Activated naive CD8-positive, alpha-beta T cell treated with anti-CD3 and anti-CD28 coated beads, Interleukin-2, amount 10 ng/mL, durations not matched to agents 7 days and 5 days (primary cell): Measurements from ENCODE around the gene NFATC3. TPM values are rescaled to one million over a fixed set of nuclear protein-coding genes. Genes with fewer than 3 reads are reported as not detected.

Experiments used
- ATAC-seq: fragments of 150-1000 bp; cut with Tn5 transposase; one replicate; pipeline ENCODE4 v1.10.0; 2021; ENCODE audit warnings: low read depth, moderate library complexity
- POLR2A ChIA-PET: fragments of 350-600 bp; sonication (Branson Sonifier 250); formaldehyde crosslinking; loops from one replicate; lab custom pipeline; 2021; ENCODE audit warnings: antibody characterized with exemption; lab: Charles Lee
- DNase-seq: peaks from one replicate; pipeline ENCODE4 v3.0.0; 2021
- H3K27ac Mint-ChIP-seq: one replicate; pipeline ENCODE4 v1.8.0; 2022; ENCODE audit warnings: mild to moderate bottlenecking, mixed read lengths
- H3K27me3 Mint-ChIP-seq: one replicate; pipeline ENCODE4 v1.8.0; 2022; ENCODE audit warnings: mild to moderate bottlenecking, moderate library complexity, mixed read lengths
- H3K36me3 Mint-ChIP-seq: one replicate; pipeline ENCODE4 v1.8.0; 2021; ENCODE audit warnings: mild to moderate bottlenecking, mixed read lengths
- H3K4me1 Mint-ChIP-seq: one replicate; pipeline ENCODE4 v1.8.0; 2021; ENCODE audit warnings: mixed read lengths
- H3K4me3 Mint-ChIP-seq: one replicate; pipeline ENCODE4 v1.8.0; 2022; ENCODE audit warnings: mild to moderate bottlenecking, moderate library complexity, mixed read lengths
- H3K9me3 Mint-ChIP-seq: one replicate; pipeline ENCODE4 v1.8.0; 2021; ENCODE audit warnings: mixed read lengths
- total RNA-seq, 2 experiments: library from RNA; stranded (reverse); gene quantifications; one replicate each; pipeline ENCODE4 v1.2.3, GENCODE V29; 2021

Gene NFATC3
- total RNA-seq, 2 experiments from 2014 or later = 132 to 139 TPM

DNA sequence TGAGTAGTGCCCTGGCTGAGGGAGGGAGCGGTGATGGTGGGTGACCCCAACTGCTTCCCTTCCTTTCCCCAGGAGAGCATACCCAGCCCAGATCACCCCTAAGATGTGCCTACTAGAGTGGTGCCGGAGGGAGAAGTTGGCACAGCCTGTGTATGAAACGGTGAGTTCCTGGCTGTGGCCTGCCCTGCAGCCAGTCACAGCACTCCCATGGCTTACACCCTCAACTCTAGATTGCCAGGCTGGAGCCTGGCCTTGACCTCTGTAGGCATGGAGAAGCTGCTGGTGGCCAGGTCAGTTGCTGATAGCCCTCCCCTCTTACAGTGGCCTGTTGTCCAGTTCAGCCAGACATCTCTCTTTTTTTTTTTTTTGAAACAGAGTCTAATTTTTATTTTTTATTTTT, 8.6 kb upstream of the NFATC3 start:
- H3K4me1 Mint-ChIP-seq = peaks cover 76% of the 10 kb centered on the region
- peak overlapping the region; percentile 76 for H3K27ac Mint-ChIP-seq
- no peak for ATAC-seq
- POLR2A ChIA-PET = interaction anchor here (0.6 to 9.2 kb wide), 3 partner anchors 7 to 78 kb away, joined by 5 to 240 read pairs (median 6); partner anchors contain the start of genes DPEP2 and NFATC3
- no peaks in the 10 kb centered on the region for H3K27me3 Mint-ChIP-seq
- peaks cover 42% of the 10 kb centered on the region for H3K36me3 Mint-ChIP-seq
- DNase-seq = no peak
- H3K4me3 Mint-ChIP-seq = no peak overlapping the region
- no peaks in the 10 kb centered on the region for H3K9me3 Mint-ChIP-seq

DNA sequence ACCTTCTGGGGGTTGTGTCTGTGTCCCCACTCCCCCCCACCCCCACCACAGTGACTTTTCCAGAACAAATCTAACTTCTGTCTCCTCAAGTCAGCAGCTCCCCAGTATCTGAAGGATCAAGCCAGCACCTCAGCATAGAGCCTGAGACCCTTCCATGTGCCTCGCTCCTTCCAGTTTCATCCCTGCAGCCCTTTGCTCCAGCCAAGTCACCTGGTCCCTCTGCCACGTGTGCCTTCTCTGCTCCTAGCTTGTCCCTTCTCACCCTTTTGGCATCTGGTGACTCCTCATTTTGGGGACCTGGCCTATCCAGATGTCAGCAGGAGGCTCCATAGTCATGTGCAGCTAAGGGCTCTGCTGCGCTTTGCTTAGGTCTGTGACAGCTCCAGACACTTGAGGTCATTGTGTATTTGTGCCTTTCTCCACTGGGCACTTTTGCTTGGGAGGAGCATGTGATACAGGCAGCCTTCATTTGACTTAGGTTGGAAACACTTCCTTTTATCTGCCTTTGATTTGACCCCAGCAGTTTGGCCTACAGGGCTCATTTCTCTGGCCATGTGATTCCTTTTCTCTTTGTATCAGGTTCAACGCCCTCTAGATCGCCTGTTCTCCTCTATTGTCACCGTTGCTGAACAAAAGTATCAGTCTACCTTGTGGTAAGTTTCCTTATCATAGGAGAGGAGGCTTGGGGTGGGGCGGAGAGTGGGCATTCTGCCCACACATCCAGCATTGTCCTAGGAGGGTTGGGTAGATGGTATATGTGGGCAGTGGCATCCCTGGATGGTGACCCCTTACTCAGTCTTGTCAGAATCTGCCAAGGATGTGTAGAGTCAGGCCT, 7.1 kb upstream of the NFATC3 start:
- POLR2A ChIA-PET = interaction anchor here (0.6 to 11.3 kb wide), 3 partner anchors 6 to 208 kb away, joined by 3 to 240 read pairs (median 5); no protein-coding TSS in a partner anchor
- DNase-seq (no peak), ATAC-seq (no peak)
- no peaks in the 10 kb centered on the region for H3K9me3 Mint-ChIP-seq
- peak overlapping the region; percentile 94 for H3K27ac Mint-ChIP-seq
- H3K4me1 Mint-ChIP-seq = peaks cover 79% of the 10 kb centered on the region
- H3K36me3 Mint-ChIP-seq = peaks cover 32% of the 10 kb centered on the region
- peak overlapping the region; percentile 73 for H3K4me3 Mint-ChIP-seq
- H3K27me3 Mint-ChIP-seq = no peaks in the 10 kb centered on the region

DNA sequence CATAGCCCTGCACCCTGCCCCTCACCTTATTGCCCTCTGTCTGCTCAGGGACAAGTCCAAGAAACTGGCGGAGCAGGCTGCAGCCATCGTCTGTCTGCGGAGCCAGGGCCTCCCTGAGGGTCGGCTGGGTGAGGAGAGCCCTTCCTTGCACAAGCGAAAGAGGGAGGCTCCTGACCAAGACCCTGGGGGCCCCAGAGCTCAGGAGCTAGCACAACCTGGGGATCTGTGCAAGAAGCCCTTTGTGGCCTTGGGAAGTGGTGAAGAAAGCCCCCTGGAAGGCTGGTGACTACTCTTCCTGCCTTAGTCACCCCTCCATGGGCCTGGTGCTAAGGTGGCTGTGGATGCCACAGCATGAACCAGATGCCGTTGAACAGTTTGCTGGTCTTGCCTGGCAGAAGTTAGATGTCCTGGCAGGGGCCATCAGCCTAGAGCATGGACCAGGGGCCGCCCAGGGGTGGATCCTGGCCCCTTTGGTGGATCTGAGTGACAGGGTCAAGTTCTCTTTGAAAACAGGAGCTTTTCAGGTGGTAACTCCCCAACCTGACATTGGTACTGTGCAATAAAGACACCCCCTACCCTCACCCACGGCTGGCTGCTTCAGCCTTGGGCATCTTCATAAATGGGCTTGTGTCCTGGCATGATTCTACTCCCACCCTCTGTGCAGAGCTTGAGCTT, 6.3 kb upstream of the NFATC3 start:
- ATAC-seq (no peak), DNase-seq (no peak)
- POLR2A ChIA-PET = interaction anchor here (0.5 to 11.3 kb wide), 5 partner anchors 7 to 214 kb away, joined by 4 to 240 read pairs (median 5); no protein-coding TSS in a partner anchor
- Mint-ChIP-seq H3K4me1 (peaks cover 82% of the 10 kb centered on the region), H3K36me3 (peaks cover 28% of the 10 kb centered on the region), H3K27me3 (no peaks in the 10 kb centered on the region), H3K9me3 (no peaks in the 10 kb centered on the region), H3K4me3 (peak overlapping the region; percentile 73), H3K27ac (peak overlapping the region; percentile 94)

DNA sequence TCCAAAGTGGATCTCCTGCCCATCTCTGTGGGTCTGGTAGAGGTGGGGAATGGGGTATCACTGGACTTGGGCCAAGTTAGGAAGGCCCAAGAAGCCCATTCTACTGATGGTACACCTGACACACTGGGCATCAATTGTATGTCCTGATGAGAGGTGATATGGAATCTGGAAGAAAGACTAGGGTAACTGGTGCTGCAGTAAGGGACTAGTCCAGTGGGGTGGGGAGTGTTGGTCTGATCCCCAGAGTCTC, 5.9 kb upstream of the NFATC3 start:
- peak overlapping the region; percentile 94 for H3K27ac Mint-ChIP-seq
- H3K4me3 Mint-ChIP-seq = peak overlapping the region; percentile 73
- H3K27me3 Mint-ChIP-seq = no peaks in the 10 kb centered on the region
- H3K9me3 Mint-ChIP-seq = no peaks in the 10 kb centered on the region
- peaks cover 83% of the 10 kb centered on the region for H3K4me1 Mint-ChIP-seq
- POLR2A ChIA-PET = interaction anchor here (0.5 to 11.3 kb wide), 8 partner anchors 7 to 214 kb away, joined by 3 to 240 read pairs (median 4); partner anchors contain the start of genes DDX28 and DUS2
- DNase-seq (no peak), ATAC-seq (no peak)
- peaks cover 25% of the 10 kb centered on the region for H3K36me3 Mint-ChIP-seq

DNA sequence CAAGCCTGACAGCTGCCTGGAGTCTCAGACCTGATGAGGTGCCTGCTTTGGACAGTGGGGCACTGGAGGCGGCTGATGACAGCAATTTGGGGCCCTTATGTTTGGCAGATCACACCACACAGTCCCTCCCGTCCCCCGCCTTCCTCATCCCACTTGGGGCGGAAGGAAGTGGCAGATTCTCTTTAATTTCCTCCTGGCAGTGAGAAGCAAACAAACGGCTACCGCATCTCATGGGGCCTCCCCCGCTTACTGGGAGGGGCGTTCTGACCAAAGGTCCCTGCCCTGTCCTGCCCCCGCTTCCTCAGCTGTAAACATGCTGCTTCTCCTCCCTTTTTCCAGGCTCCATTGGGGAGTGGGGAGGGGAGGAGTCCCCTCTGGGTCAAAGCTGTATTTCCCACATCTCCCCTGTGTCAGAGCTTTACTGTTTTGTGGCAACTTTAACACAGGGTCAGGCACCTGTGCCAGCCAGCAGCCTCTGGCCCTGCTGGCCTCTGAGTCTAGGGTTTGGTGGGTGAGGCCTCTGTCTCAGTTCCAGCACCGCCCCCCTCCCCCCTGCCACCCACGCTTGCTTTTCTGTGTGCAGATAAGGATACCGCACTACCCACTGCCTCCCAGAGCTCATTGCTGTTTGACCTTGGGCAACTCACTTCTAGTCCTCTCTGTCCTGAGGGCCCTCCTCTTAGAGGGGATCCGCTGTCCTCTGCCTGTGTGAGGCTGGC, 5.4 kb upstream of the NFATC3 start:
- peak overlapping the region; percentile 73 for H3K4me3 Mint-ChIP-seq
- H3K9me3 Mint-ChIP-seq = no peaks in the 10 kb centered on the region
- no peaks in the 10 kb centered on the region for H3K27me3 Mint-ChIP-seq
- peak overlapping the region; percentile 94 for H3K27ac Mint-ChIP-seq
- POLR2A ChIA-PET = interaction anchor here (0.6 to 11.3 kb wide), 9 partner anchors 8 to 214 kb away, joined by 3 to 240 read pairs (median 4); partner anchors contain the start of genes DDX28, DUS2 and PSMB10
- H3K4me1 Mint-ChIP-seq = peaks cover 79% of the 10 kb centered on the region
- H3K36me3 Mint-ChIP-seq = peaks cover 22% of the 10 kb centered on the region
- ATAC-seq = peak; percentile 45
- peak; percentile 75 for DNase-seq

DNA sequence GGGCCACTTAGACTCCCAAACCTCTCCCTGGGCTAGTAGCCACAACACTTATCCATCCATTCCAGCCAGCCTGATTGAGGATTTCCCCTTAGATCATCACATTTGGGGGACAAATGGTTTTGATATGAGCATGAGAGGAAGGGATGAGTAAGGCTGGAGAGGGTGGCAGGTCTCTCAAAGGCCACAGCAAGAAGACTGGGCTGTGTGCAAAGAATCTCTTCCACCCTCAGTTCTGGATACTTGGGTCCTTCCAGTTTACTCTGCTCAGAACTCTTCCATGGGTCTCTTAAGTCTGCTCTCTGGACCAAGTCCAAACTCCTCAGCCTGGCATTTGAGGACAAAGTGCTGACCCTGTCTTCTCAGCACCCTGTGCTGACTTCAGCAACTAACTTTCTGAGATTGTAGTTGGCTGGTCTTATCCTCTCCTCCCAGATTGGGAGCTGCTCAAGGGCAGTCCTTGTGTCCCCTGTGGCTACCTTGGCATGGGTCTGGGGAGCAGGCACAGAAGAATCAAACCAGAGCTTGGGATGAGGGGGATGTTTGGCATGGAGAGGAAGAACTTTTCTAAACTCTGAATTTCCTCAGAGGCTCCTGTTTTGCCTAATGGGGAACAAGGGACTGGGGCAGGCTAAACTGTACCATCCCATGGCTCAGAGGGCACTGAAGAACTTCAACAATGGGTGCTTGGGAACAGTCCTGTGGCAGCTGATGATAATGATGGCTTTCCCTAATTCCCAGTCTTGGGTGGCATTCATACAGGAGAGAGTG, 3.1 kb upstream of the NFATC3 start:
- Mint-ChIP-seq H3K9me3 (no peaks in the 10 kb centered on the region), H3K27me3 (no peaks in the 10 kb centered on the region), H3K27ac (peak overlapping the region; percentile 90), H3K36me3 (peaks cover 15% of the 10 kb centered on the region), H3K4me1 (peaks cover 66% of the 10 kb centered on the region), H3K4me3 (peak overlapping the region; percentile 31)
- ATAC-seq = no peak
- POLR2A ChIA-PET = interaction anchor here (0.6 to 11.3 kb wide), 5 partner anchors 10 to 146 kb away, joined by 3 to 240 read pairs (median 4); no protein-coding TSS in a partner anchor
- DNase-seq = no peak

DNA sequence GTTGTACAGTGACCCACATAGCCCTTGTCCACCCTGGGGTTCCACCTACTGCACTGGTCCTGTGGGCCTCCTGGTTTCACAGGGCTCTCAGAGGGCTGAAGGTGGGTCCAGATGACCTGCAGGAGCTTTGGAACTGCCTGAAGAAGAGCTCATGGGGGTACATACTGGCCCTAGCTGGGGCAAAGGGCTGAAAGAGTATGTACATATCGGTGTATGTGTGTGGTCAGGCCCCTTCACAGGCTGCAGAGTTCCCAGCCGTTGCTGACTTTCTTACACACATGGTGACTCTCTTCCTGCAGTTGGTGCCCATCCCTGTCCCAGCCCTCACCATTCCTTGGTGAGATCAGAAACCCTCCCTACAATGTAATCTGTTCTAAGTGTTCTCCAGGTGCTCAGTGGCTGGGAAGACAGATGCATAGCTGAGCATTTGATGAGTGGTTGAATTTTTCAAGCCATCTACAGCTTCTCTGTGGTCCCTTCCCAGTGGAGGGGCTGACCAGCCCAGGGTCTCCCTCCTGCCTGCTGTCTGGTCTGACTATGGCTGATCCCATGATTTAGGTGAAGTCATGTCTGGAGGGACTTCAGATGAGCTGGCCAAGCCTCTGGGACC, 2.4 kb upstream of the NFATC3 start:
- peak overlapping the region; percentile 90 for H3K27ac Mint-ChIP-seq
- no peaks in the 10 kb centered on the region for H3K27me3 Mint-ChIP-seq
- H3K4me3 Mint-ChIP-seq = no peak overlapping the region
- H3K36me3 Mint-ChIP-seq = peaks cover 12% of the 10 kb centered on the region
- H3K9me3 Mint-ChIP-seq = no peaks in the 10 kb centered on the region
- POLR2A ChIA-PET = interaction anchor here (0.6 to 11.3 kb wide), 4 partner anchors 10 to 147 kb away, joined by 3 to 240 read pairs (median 4); no protein-coding TSS in a partner anchor
- H3K4me1 Mint-ChIP-seq = peaks cover 65% of the 10 kb centered on the region
- DNase-seq = no peak
- no peak for ATAC-seq

DNA sequence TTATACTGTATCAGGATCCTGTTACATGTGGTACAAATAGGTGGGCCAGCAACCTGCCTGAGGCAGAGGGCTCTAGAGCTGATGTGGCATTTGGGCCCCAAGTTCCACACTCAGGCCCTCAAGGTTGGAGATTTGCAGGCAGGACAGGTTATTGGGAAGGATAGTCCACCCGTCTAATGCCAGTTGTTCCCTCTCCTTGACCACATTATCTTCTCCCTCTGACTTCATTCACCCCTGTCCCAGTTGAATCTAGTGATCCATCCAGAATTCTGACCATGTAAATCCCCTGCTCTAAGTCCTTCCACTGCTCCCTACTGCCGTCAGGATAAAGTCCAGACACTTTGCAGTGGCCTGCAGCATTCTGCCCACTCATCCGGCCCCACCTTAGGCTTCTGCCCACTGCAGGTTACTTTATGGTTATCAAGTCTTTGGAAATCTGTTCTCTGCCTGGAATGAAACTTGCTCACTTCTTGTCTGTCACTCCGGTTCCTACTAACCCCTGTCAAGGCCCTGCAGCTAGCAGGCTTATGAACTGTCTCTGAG, 1.9 kb upstream of the NFATC3 start:
- Mint-ChIP-seq H3K4me1 (peaks cover 62% of the 10 kb centered on the region), H3K9me3 (no peaks in the 10 kb centered on the region), H3K27ac (peak overlapping the region; percentile 90), H3K4me3 (no peak overlapping the region), H3K36me3 (peaks cover 7% of the 10 kb centered on the region), H3K27me3 (no peaks in the 10 kb centered on the region)
- ATAC-seq (no peak), DNase-seq (no peak)
- POLR2A ChIA-PET = interaction anchor here (0.7 to 11.3 kb wide), 2 partner anchors 11 to 18 kb away, joined by 4 to 240 read pairs; no protein-coding TSS in a partner anchor

DNA sequence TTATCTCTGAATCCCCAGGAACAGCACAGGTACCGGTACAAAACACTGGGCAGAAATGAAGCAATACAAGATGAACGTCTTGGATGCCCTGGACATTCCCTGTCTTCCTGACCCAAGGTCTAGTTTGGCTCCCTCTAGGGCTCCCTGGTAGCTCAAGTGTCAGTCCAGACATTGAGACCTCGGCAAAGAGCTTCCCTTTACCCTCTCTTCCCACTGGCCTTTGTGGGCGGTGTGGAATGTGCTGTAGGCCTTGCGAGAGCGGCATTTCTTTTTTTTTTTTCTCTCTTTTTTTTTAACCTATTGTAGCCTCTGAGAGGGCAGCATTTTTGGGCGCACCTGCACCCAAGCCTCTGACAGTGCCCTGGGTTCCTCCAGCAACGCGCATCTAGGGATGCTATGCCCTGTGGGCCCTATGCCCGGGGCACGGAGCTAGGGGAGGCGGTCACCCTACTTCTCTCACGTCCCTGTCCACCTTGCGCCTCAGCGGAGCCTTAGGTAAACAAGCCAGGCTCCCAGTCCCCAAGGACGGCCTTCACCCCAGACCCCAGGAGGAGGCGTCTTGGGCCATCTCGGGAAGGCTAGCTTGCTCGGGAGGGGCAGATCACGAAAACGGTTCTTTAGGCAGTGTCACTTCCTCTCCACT, 1.2 kb upstream of the NFATC3 start:
- no peak for DNase-seq
- Mint-ChIP-seq H3K27me3 (no peaks in the 10 kb centered on the region), H3K9me3 (no peaks in the 10 kb centered on the region), H3K36me3 (peaks cover 8% of the 10 kb centered on the region), H3K4me1 (peaks cover 59% of the 10 kb centered on the region), H3K27ac (peak overlapping the region; percentile 90), H3K4me3 (peak overlapping the region; percentile 84)
- ATAC-seq = no peak
- POLR2A ChIA-PET = interaction anchor here (0.8 to 11.3 kb wide), 9 partner anchors 12 to 277 kb away, joined by 3 to 240 read pairs (median 9); partner anchors contain the start of genes DPEP2, PLA2G15, PSMB10 and RANBP10

DNA sequence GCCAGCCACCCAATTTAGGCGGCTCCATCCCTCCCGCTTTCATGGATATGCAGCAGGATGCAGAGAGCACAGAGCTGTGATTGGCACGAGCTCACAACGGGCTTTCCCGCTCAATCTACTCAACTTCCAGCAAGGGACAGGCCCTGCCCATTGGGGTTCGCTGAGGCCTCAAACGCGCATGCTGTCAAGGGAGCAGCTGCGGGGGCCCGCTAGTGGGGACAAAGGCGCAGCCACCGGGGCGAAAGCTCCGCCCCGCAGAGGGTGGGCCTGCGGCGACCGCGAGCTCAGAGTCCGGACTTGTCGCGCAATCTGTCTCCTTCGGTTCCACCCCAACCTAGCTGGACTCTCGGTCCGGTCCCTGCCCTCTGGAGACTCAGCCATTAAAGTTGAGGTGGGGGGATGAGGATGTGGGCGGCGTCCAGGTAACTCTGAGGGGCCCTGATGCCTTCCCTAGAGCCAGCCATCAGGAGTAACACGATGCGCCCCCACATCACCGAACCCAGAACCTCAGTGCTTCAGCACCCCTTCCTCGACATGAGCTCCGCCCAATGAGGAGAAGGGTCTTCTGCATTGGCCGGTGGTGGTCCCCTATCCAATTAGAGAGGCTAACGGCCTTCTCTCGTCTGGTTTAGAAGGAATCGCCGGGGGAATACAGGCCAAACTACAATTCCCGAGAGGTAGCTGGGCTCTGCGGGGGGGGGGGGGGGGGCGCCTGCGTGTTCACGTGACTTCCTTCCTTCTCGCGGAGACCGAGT, 489 bp upstream of the NFATC3 start:
- Mint-ChIP-seq H3K4me1 (peaks cover 58% of the 10 kb centered on the region), H3K36me3 (peaks cover 9% of the 10 kb centered on the region), H3K9me3 (no peaks in the 10 kb centered on the region), H3K27ac (peak overlapping the region; percentile 90), H3K27me3 (no peaks in the 10 kb centered on the region), H3K4me3 (peak overlapping the region; percentile 84)
- DNase-seq (peak; percentile 89), ATAC-seq (peak; percentile 70)
- POLR2A ChIA-PET = interaction anchor here (0.5 to 11.3 kb wide), 21 partner anchors 9 to 551 kb away, joined by 3 to 240 read pairs (median 5); partner anchors contain the start of genes DPEP2, PLA2G15, PSMB10 and RANBP10
